DOHH2 (cell line): ENCODE data around the gene CLTA.

Experiments
- H3F3A ChIP-seq: fragments of 200-600 bp; sonication (generic), shearing (Covaris generic); 2 replicates; pipeline ENCODE4 v1.6.0; 2016; ENCODE audit warnings: antibody characterized with exemption, mild to moderate bottlenecking; ENCODE audit not compliant: control insufficient read depth, insufficient read depth
- H3K27ac ChIP-seq: fragments of 200-600 bp; sonication (generic); 2 replicates; pipeline ENCODE4 v1.5.1; 2014; ENCODE audit warnings: low read depth, mild to moderate bottlenecking, low read length, moderate library complexity
- H3K27me3 ChIP-seq: fragments of 200-600 bp; sonication (generic); 2 replicates; pipeline ENCODE4 v1.6.1; 2014; ENCODE audit warnings: mild to moderate bottlenecking, low read length, mixed read lengths; ENCODE audit not compliant: control insufficient read depth
- H3K36me3 ChIP-seq: fragments of 200-600 bp; sonication (generic); 2 replicates; pipeline ENCODE4 v1.6.1; 2014; ENCODE audit warnings: mild to moderate bottlenecking, low read length, moderate library complexity, mixed read lengths; ENCODE audit not compliant: control insufficient read depth
- H3K4me1 ChIP-seq: fragments of 200-600 bp; sonication (generic); 2 replicates; pipeline ENCODE4 v1.6.1; 2014; ENCODE audit warnings: mild to moderate bottlenecking, low read length, mixed read lengths; ENCODE audit not compliant: control insufficient read depth
- H3K4me2 ChIP-seq: fragments of 200-600 bp; sonication (generic); 2 replicates; pipeline ENCODE4 v1.6.0; 2014; ENCODE audit warnings: mild to moderate bottlenecking, low read length, moderate library complexity
- H3K4me3 ChIP-seq: fragments of 200-600 bp; sonication (generic); 2 replicates; pipeline ENCODE4 v1.5.1; 2014; ENCODE audit warnings: mild to moderate bottlenecking, low read length, mixed read lengths
- H3K79me2 ChIP-seq: fragments of 200-600 bp; sonication (generic); 2 replicates; pipeline ENCODE4 v1.6.1; 2014; ENCODE audit warnings: mild to moderate bottlenecking, low read length, mixed read lengths; ENCODE audit not compliant: control insufficient read depth
- H3K9me2 ChIP-seq: fragments of 200-600 bp; sonication (generic); replicated peaks from 2 replicates; pipeline ENCODE4 v1.6.1; 2014; ENCODE audit warnings: mild to moderate bottlenecking, low read length, mixed read lengths; ENCODE audit not compliant: control insufficient read depth
- H3K9me3 ChIP-seq: fragments of 200-600 bp; sonication (generic); 2 replicates; pipeline ENCODE4 v1.6.1; 2014; ENCODE audit warnings: antibody characterized with exemption, low read length, mixed read lengths; ENCODE audit not compliant: control insufficient read depth, insufficient read depth
- H4K20me1 ChIP-seq: fragments of 200-600 bp; sonication (generic); 2 replicates; pipeline ENCODE4 v1.6.0; 2014; ENCODE audit warnings: low read depth, mild to moderate bottlenecking, antibody characterized with exemption, low read length, moderate library complexity; ENCODE audit not compliant: control insufficient read depth, insufficient read depth
- EZH2phosphoT487 ChIP-seq: fragments of 200-600 bp; sonication (generic); IDR thresholded peaks from 2 replicates; pipeline ENCODE4 v1.6.1; 2017; ENCODE audit warnings: borderline replicate concordance, mild to moderate bottlenecking, antibody characterized with exemption, low read length, moderate library complexity, mixed read lengths
- TF ChIP-seq, protein P1 (sequence below): fragments of 200-600 bp; sonication (generic); IDR thresholded peaks from one replicate; pipeline ENCODE4 v1.5.1; 2014; ENCODE audit warnings: antibody characterized with exemption, mild to moderate bottlenecking, low read depth, low read length; ENCODE audit not compliant: poor library complexity, severe bottlenecking

Gene CLTA

DNA sequence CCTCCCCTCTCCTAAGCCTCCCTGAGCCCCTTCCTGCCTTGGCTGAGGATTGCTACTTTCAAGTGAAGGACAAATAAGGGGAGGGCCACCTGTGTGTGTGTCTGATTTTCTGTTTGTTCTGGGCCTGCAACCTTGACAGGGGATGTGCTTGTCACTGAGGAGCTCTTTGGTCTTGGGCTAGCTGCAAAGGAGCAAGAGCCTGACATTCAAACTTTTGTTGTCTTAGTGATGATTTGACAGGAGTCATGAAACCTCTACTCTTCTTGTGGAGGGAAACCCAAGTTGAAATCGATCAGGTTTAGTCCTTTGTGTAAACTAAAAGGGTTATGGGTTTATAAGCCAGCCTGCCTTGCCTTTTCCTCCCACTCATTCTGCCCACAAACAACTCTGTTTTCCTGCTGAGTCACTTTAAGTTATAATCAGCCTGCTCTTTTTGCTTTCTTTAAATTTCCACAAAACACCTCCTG is 16.9 kb downstream of the CLTA start:
- Histone ChIP-seq H3K36me3 (peaks cover 97% of the 10 kb centered on the region), H3K9me3 (no peaks in the 10 kb centered on the region), H3K27ac (no peak overlapping the region), H4K20me1 (peaks cover 6% of the 10 kb centered on the region), H3K9me2 (no peaks in the 10 kb centered on the region), H3K4me3 (no peak overlapping the region), H3K4me1 (no peaks in the 10 kb centered on the region), H3K27me3 (no peaks in the 10 kb centered on the region), H3K4me2 (no peak overlapping the region), H3F3A (no peaks in the 10 kb centered on the region), H3K79me2 (peaks cover 84% of the 10 kb centered on the region)
- TF ChIP-seq EZH2phosphoT487 = no peak
- TF ChIP-seq, protein P1, sequence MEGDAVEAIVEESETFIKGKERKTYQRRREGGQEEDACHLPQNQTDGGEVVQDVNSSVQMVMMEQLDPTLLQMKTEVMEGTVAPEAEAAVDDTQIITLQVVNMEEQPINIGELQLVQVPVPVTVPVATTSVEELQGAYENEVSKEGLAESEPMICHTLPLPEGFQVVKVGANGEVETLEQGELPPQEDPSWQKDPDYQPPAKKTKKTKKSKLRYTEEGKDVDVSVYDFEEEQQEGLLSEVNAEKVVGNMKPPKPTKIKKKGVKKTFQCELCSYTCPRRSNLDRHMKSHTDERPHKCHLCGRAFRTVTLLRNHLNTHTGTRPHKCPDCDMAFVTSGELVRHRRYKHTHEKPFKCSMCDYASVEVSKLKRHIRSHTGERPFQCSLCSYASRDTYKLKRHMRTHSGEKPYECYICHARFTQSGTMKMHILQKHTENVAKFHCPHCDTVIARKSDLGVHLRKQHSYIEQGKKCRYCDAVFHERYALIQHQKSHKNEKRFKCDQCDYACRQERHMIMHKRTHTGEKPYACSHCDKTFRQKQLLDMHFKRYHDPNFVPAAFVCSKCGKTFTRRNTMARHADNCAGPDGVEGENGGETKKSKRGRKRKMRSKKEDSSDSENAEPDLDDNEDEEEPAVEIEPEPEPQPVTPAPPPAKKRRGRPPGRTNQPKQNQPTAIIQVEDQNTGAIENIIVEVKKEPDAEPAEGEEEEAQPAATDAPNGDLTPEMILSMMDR = no peak

DNA sequence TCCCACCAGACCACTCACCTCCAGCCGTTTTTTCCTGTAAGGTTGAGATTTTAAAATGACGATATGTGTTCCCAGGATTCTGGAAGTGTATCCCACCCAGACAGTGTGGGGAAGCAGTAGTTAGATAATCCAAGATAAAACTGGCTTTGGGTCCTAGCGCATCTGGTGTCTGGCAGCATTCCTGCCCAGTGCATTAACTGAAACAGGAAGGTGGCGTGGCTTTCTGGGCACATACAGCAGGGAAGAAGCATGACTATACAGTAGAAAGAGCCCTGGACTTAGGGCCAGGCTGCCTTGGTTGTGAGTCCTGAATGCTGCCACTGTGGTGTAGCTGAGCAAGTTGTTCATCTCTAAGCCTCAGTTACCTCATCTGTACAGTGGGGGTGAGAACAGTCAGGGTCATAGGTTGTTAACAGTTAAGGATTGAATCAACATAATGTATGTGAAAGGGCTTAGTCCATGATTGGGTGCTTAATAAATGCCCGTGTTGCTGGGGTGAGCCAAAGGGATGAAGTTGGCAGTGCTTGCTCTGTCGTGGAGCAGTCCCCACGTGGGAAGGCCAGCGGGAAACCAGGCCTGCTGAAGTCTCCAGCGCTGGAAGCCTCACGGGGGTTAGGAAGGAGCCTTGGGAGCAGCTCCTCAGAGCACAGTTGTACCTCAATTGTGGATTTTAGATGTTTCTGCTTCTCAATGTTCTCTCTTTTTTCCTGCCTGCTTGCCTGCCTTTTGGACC is 18.0 kb downstream of the CLTA start:
- no peaks in the 10 kb centered on the region for H3K4me1 ChIP-seq
- H3F3A ChIP-seq = peaks cover 3% of the 10 kb centered on the region; the same call in 1 of the 2 replicates
- no peak overlapping the region for H3K4me3 ChIP-seq
- H3K4me2 ChIP-seq = no peak overlapping the region
- TF ChIP-seq, protein P1 = no peak
- H3K79me2 ChIP-seq = peaks cover 92% of the 10 kb centered on the region
- H3K9me3 ChIP-seq = no peaks in the 10 kb centered on the region
- peaks cover 13% of the 10 kb centered on the region for H4K20me1 ChIP-seq
- peaks cover 97% of the 10 kb centered on the region for H3K36me3 ChIP-seq
- no peak overlapping the region for H3K27ac ChIP-seq
- H3K27me3 ChIP-seq = no peaks in the 10 kb centered on the region
- H3K9me2 ChIP-seq = no peaks in the 10 kb centered on the region

GRCh38 chr9:36210722-36211121 is 20.0 kb downstream of the CLTA start:
- Histone ChIP-seq H3K27ac (no peak overlapping the region), H3F3A (peaks cover 7% of the 10 kb centered on the region; the same call in 1 of the 2 replicates), H3K9me3 (no peaks in the 10 kb centered on the region), H3K4me3 (no peak overlapping the region), H3K4me2 (no peak overlapping the region), H3K4me1 (no peaks in the 10 kb centered on the region), H4K20me1 (peaks cover 13% of the 10 kb centered on the region), H3K9me2 (no peaks in the 10 kb centered on the region), H3K36me3 (peaks cover 96% of the 10 kb centered on the region), H3K79me2 (peaks cover 75% of the 10 kb centered on the region), H3K27me3 (no peaks in the 10 kb centered on the region)
- TF ChIP-seq, protein P1 = no peak
- no peak for TF ChIP-seq EZH2phosphoT487
